Measurements from ENCODE around the gene KIAA1671. TPM values are rescaled to one million over a fixed set of nuclear protein-coding genes. Genes with fewer than 3 reads are reported as not detected.

The KIAA1671 gene
- polyA plus RNA-seq, 3 donors = not detected

- Histone ChIP-seq H3K4me3 (replicated peaks in 1 of 3; ENCODE audit: low read depth in 2 of 3, low read length in 3 of 3) (no peak overlapping the region), H3K79me2 (ENCODE audit: insufficient read depth, low read length) (no peaks in the 10 kb centered on the region), H3K9ac (ENCODE audit: insufficient read depth, low read length, poor library complexity, severe bottlenecking) (no peak overlapping the region), H4K20me1 (ENCODE audit: insufficient read depth, low read length) (no peaks in the 10 kb centered on the region), H2AFZ (ENCODE audit: insufficient read depth, low read depth, low read length, poor library complexity, severe bottlenecking) (no peak overlapping the region), H3K36me3 (replicated peaks in 1 of 2; ENCODE audit: control insufficient read depth in 1 of 2, insufficient read depth in 2 of 2, low read length in 2 of 2) (no peaks in the 10 kb centered on the region), H3K9me3 (replicated peaks in 1 of 2; ENCODE audit: control insufficient read depth in 1 of 2, insufficient read depth in 1 of 2, low read length in 2 of 2) (no peaks in the 10 kb centered on the region), H3K27me3 (ENCODE audit: control insufficient read depth in 2 of 2, insufficient read depth in 2 of 2, low read length in 2 of 2) (no peaks in the 10 kb centered on the region), H3K27ac (ENCODE audit: low read depth in 1 of 2, low read length in 2 of 2) (no peak overlapping the region), H3K4me2 (replicated peaks; ENCODE audit: extremely low read depth, low read length, poor library complexity, severe bottlenecking) (no peak overlapping the region), H3K4me1 (ENCODE audit: control insufficient read depth in 1 of 2, insufficient read depth in 2 of 2, low read length in 2 of 2) (no peaks in the 10 kb centered on the region)
- peaks cover 0 to 1% (median 0%) of the 10 kb centered on the region in 7 donors for H3K9me3 Mint-ChIP-seq
- H3K36me3 Mint-ChIP-seq = no peaks in the 10 kb centered on the region
- no peak overlapping the region for H3K27ac Mint-ChIP-seq
- DNase-seq = no peak
- H3K27me3 Mint-ChIP-seq (ENCODE audit: low read depth in 3 of 3) = peaks cover 2 to 10% (median 4%) of the 10 kb centered on the region in 3 donors
- H3K4me3 Mint-ChIP-seq = no peak overlapping the region
- TF ChIP-seq CTCF (IDR thresholded peaks at IDR 0.05) = no peak
- intact Hi-C loops (cut with micrococcal nuclease) = no loop called here
- H3K4me1 Mint-ChIP-seq = no peaks in the 10 kb centered on the region
- 95% methylated on average over 6 of the region's 8 CpGs for WGBS (ENCODE audit: insufficient coverage)
Measured at GRCh38 chr22:24962094-24962493, 9.6 kb downstream of the KIAA1671 start.

DNA sequence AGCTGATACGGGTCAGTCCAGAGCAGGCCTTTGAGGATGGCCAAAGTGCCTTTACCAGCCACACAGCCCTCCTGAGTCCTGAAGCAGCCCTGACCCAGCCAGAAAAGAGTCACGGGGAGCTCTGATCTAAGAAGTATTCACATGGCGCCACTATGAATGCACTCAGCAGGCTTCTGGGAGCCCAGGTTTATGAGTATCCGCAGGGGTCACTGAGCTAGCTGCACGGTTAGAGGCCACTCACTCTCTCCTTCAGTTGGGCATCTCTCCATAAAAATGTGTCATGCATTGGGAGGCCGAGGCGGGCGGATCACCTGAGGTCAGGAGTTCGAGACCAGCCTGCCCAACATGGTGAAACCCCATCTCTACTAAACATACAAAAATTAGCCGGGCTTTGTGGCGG lies 10.3 kb downstream of the KIAA1671 start:
- 100% methylated on average over 6 of the region's 11 CpGs for WGBS (ENCODE audit: insufficient coverage)

More for the DNA sequence above, 10.3 kb downstream of the KIAA1671 start:
- H3K27me3 Mint-ChIP-seq (ENCODE audit: low read depth in 3 of 3) = peaks cover 2 to 10% (median 4%) of the 10 kb centered on the region in 3 donors
- no peaks in the 10 kb centered on the region for H3K36me3 ChIP-seq (replicated peaks in 1 of 2; ENCODE audit: control insufficient read depth in 1 of 2, insufficient read depth in 2 of 2, low read length in 2 of 2)
- intact Hi-C loops (cut with micrococcal nuclease) = no loop called here
- H3K4me3 ChIP-seq (replicated peaks in 1 of 3; ENCODE audit: low read depth in 2 of 3, low read length in 3 of 3) = no peak overlapping the region
- H3K9me3 ChIP-seq (replicated peaks in 1 of 2; ENCODE audit: control insufficient read depth in 1 of 2, insufficient read depth in 1 of 2, low read length in 2 of 2) = no peaks in the 10 kb centered on the region
- H3K4me2 ChIP-seq (replicated peaks; ENCODE audit: extremely low read depth, low read length, poor library complexity, severe bottlenecking) = no peak overlapping the region
- no peaks in the 10 kb centered on the region for H3K4me1 Mint-ChIP-seq
- no peaks in the 10 kb centered on the region for H3K36me3 Mint-ChIP-seq
- no peak overlapping the region for H3K27ac Mint-ChIP-seq
- H4K20me1 ChIP-seq (ENCODE audit: insufficient read depth, low read length) = no peaks in the 10 kb centered on the region
- no peak overlapping the region for H3K27ac ChIP-seq (ENCODE audit: low read depth in 1 of 2, low read length in 2 of 2)
- peaks cover 0 to 1% (median 0%) of the 10 kb centered on the region in 7 donors for H3K9me3 Mint-ChIP-seq
- DNase-seq = no peak
- no peaks in the 10 kb centered on the region for H3K27me3 ChIP-seq (ENCODE audit: control insufficient read depth in 2 of 2, insufficient read depth in 2 of 2, low read length in 2 of 2)
- no peak overlapping the region for H3K4me3 Mint-ChIP-seq
- no peaks in the 10 kb centered on the region for H3K79me2 ChIP-seq (ENCODE audit: insufficient read depth, low read length)
- no peak overlapping the region for H3K9ac ChIP-seq (ENCODE audit: insufficient read depth, low read length, poor library complexity, severe bottlenecking)
- no peak for TF ChIP-seq CTCF (IDR thresholded peaks at IDR 0.05)
- no peaks in the 10 kb centered on the region for H3K4me1 ChIP-seq (ENCODE audit: control insufficient read depth in 1 of 2, insufficient read depth in 2 of 2, low read length in 2 of 2)
- H2AFZ ChIP-seq (ENCODE audit: insufficient read depth, low read depth, low read length, poor library complexity, severe bottlenecking) = no peak overlapping the region

Data from CD14-positive monocyte (primary cell).